ENCODE results near the gene SPTBN4.

The SPTBN4 gene

DNA sequence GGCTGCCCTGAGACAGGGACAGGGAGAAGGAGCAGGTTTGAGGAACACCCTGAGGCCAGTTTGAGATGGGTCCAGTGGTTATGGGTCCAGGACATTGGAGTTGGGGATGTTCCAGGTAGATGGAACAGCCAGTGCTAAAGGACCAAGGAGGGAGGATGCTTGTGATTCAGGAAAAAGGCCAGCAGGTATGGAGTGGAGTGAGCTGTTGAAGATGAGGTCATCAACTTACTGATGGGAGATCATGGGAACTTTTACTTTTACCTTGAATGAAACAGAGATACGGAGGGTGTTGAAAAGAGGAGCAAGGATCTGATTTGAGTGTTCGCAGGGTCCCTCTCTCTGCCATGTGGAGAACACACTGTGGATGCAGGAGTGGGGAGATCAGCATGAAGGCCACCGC lies 25.5 kb downstream of the SPTBN4 start:
- H3K4me3 ChIP-seq (ENCODE audit: insufficient read depth, low read length, poor library complexity, severe bottlenecking), result no peak overlapping the region
- no peaks in the 10 kb centered on the region for H3K27me3 ChIP-seq (ENCODE audit: low read length)
- H3K27ac ChIP-seq (ENCODE audit: low read depth, low read length), result no peak overlapping the region
- H4K20me1 ChIP-seq (ENCODE audit: low read depth, low read length), result no peaks in the 10 kb centered on the region
- H3K9ac ChIP-seq (ENCODE audit: low read length), result no peak overlapping the region
- TF ChIP-seq EZH2phosphoT487 (conservative IDR thresholded peaks at IDR 0.05; ENCODE audit: low read length) (no peak), CTCF (IDR thresholded peaks at IDR 0.05; ENCODE audit: insufficient read depth, low read length, poor library complexity, severe bottlenecking) (no peak)
- H3K36me3 ChIP-seq (ENCODE audit: low read length), result no peaks in the 10 kb centered on the region
- H3F3A ChIP-seq (ENCODE audit: insufficient read depth), result no peaks in the 10 kb centered on the region
- H3K4me2 ChIP-seq (ENCODE audit: low read depth, low read length, poor library complexity, severe bottlenecking), result no peak overlapping the region
- no peaks in the 10 kb centered on the region for H3K9me3 ChIP-seq (ENCODE audit: insufficient read depth, low read length)
- no peaks in the 10 kb centered on the region for H3K79me2 ChIP-seq (ENCODE audit: insufficient read depth, low read length)
- no peaks in the 10 kb centered on the region for H3K9me2 ChIP-seq (replicated peaks; ENCODE audit: insufficient read depth, low read length)
- H2AFZ ChIP-seq (ENCODE audit: low read depth, low read length, severe bottlenecking), result no peak overlapping the region

- no peak overlapping the region for H3K4me2 ChIP-seq (ENCODE audit: low read depth, low read length, poor library complexity, severe bottlenecking)
- no peaks in the 10 kb centered on the region for H3K27me3 ChIP-seq (ENCODE audit: low read length)
- no peak overlapping the region for H3K27ac ChIP-seq (ENCODE audit: low read depth, low read length)
These were observed 27.0 kb downstream of the SPTBN4 start for GRCh38 chr19:40493778-40494177.

DNA sequence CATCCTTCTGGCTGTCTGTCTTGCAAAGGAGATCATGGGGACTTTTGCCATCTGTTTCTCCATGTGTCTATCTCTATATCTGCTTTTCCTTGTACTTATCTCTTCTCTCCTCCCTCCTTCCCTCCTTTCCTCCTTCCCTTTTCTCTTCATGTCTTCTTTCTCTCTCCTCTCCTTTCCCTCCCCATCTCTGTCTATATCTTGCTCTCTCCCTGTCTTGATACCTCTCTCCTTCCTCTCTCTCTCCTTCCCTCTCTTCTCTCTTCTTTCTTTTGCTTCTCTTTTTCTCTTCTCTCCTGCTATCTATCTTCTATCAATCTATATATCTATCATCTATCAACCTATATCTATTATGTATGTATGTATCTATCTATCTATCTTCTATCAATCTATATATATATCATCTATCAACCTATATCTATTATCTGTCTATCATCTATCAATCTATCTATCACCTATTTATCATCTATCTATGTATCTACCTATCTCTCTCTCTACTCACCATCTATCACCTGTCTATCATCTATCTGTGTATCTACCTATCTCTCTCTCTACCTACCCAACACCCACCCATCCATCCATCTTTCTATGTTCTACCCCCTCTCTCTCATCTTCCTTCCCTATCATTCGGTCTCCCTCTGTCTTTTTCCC lies 27.5 kb downstream of the SPTBN4 start:
- Histone ChIP-seq H3K9me2 (replicated peaks; ENCODE audit: insufficient read depth, low read length) (no peaks in the 10 kb centered on the region), H4K20me1 (ENCODE audit: low read depth, low read length) (no peaks in the 10 kb centered on the region), H3K9me3 (ENCODE audit: insufficient read depth, low read length) (no peaks in the 10 kb centered on the region), H3K4me2 (ENCODE audit: low read depth, low read length, poor library complexity, severe bottlenecking) (no peak overlapping the region), H3K4me3 (ENCODE audit: insufficient read depth, low read length, poor library complexity, severe bottlenecking) (no peak overlapping the region), H3K79me2 (ENCODE audit: insufficient read depth, low read length) (no peaks in the 10 kb centered on the region), H2AFZ (ENCODE audit: low read depth, low read length, severe bottlenecking) (no peak overlapping the region), H3K27me3 (ENCODE audit: low read length) (no peaks in the 10 kb centered on the region), H3K27ac (ENCODE audit: low read depth, low read length) (no peak overlapping the region), H3K36me3 (ENCODE audit: low read length) (no peaks in the 10 kb centered on the region), H3F3A (ENCODE audit: insufficient read depth) (no peaks in the 10 kb centered on the region), H3K9ac (ENCODE audit: low read length) (no peak overlapping the region)
- TF ChIP-seq EZH2phosphoT487 (conservative IDR thresholded peaks at IDR 0.05; ENCODE audit: low read length), result no peak
- TF ChIP-seq CTCF (IDR thresholded peaks at IDR 0.05; ENCODE audit: insufficient read depth, low read length, poor library complexity, severe bottlenecking), result no peak

More at GRCh38 chr19:40493778-40494177, 27.0 kb downstream of the SPTBN4 start:
- Histone ChIP-seq H3K4me3 (ENCODE audit: insufficient read depth, low read length, poor library complexity, severe bottlenecking) (no peak overlapping the region), H3K36me3 (ENCODE audit: low read length) (no peaks in the 10 kb centered on the region), H3K9ac (ENCODE audit: low read length) (no peak overlapping the region), H3K79me2 (ENCODE audit: insufficient read depth, low read length) (no peaks in the 10 kb centered on the region), H2AFZ (ENCODE audit: low read depth, low read length, severe bottlenecking) (no peak overlapping the region), H3K9me2 (replicated peaks; ENCODE audit: insufficient read depth, low read length) (no peaks in the 10 kb centered on the region), H3K9me3 (ENCODE audit: insufficient read depth, low read length) (no peaks in the 10 kb centered on the region), H4K20me1 (ENCODE audit: low read depth, low read length) (no peaks in the 10 kb centered on the region), H3F3A (ENCODE audit: insufficient read depth) (no peaks in the 10 kb centered on the region)
- no peak for TF ChIP-seq EZH2phosphoT487 (conservative IDR thresholded peaks at IDR 0.05; ENCODE audit: low read length)
- no peak for TF ChIP-seq CTCF (IDR thresholded peaks at IDR 0.05; ENCODE audit: insufficient read depth, low read length, poor library complexity, severe bottlenecking)

Data from SU-DHL-6 (cell line).